GM19240 (cell line): ENCODE results near the gene GPR37L1.
A peak's percentile ranks its signal among the peaks of the same experiment; 100 is the strongest.

ENCODE experiments used
- DNase-seq: peaks from one replicate; pipeline ENCODE4 v3.0.0; 2011; ENCODE audit warnings: low spot score; ENCODE audit not compliant: insufficient read length

GPR37L1 gene

GRCh38 chr1:202154148-202154765, 31.5 kb downstream of the GPR37L1 start:
- no peak for DNase-seq

GRCh38 chr1:202154766-202155477, 32.2 kb downstream of the GPR37L1 start:
- DNase-seq = no peak

DNA sequence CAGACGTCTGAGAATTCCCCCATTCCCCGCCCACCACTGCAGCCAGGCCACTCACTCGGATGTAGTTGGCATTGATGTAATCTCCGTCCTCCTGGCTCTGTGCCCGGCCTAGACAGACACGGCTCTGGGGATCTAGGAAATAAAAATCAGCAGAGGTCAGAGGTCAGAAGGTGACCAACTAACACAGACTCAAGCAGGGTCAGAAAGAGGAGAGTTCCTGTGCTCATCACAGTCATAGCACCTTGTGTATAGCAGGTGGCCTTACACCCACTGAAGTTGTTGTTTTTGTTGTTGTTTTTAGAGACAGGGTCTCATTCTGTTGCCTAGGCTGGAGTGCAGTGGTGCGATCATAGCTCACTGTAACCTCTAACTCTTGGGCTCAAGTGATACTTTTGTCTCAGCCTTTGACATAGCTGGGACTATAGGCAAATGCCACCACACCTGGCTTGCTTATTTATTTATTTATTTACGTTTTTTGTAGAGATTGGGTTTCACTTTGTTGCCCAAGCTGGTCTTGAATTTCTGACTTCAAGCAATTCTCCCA, 32.8 kb downstream of the GPR37L1 start:
- no peak for DNase-seq

DNA sequence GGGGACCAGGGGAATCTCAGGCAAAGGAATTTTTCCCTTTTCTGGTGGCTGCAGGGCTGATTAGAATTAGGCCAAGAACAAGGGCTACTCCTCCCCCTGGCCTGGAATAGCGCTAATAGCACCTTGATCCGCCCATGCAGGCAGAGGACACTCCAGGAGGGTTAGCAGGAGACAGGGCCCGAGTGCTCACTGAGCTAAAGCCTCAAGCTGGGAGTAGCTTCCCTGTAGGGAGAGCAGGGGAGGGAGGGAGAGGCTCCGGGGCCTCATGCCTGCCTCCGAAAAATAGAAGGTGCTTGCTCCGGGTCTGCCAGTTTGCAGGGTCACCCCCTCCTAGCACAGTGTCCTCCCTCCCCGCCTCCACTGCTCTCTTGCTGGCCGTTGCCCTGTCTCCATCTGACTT, 33.9 kb downstream of the GPR37L1 start:
- no peak for DNase-seq

DNA sequence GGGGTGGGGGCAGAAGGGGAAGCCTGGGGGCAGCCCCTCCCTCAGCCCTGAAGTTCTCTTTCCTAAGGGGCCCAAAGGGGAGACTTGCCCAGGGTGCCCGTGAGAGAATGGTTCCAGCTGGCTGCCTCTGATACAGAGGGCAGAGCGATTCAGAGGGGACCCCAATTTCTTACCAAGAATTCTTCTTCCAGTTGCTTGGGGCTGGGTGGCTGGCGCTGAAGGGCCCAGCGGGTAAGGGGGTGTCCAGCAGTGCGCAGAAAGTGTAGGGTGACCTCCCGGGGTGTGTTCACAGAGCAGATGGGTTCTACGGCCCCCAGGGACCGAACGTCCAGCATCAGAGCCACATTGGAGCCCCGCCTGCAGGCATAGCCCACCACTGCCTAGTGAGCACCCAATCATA, 35.2 kb downstream of the GPR37L1 start:
- no peak for DNase-seq

- DNase-seq = no peak
Measured at GRCh38 chr1:202158810-202159533, 36.3 kb downstream of the GPR37L1 start.

DNA sequence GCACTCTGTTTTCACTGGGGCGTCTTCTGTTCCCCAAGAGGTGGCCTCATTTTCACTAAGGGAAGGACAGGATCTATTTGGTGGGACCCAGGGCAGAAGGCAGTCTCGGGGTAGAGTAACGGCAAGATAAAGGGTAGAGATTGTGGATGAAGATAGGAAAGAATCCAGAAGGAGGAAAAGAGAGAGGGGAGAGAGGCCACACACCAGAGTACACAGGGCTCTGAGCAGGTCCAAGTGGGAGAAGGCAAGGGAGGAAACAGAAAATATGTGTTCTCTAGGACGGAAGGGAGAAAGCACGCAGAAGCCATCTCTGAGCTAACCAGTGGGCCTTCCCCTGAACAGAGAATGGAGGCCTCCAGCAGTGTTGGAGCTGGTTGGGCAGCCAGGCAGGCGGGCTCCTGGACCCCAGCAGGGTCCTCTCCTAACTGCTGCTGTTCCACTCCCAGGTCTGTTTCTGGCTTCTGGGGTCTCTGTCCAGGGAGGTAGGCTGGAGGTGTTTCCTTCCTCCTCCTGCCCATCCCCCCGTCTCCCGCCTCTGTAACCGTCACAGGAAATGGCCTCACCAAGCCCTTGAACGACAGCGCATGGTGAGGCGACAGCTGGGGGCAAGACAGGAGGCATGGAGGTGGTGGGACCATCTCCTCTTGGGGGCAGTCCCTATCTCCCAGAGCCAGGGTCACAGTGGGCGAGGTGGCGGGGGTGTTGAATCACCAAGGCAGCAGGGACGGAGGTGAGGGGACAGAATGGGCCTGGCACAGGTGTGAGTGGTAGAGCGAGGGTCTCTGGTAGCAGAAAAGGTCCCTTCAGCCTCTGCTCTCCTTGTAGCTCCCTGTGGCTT, 37.0 kb downstream of the GPR37L1 start:
- no peak for DNase-seq

GRCh38 chr1:202160377-202160940, 37.7 kb downstream of the GPR37L1 start, which contains the start of gene PTPN7:
Gene PTPN7 (minus strand): TSS chr1:202160602. CDS start chr1:202159402, 1,200 bp downstream.
- DNase-seq = peak; percentile 80

GRCh38 chr1:202161151-202162046, 38.7 kb downstream of the GPR37L1 start:
- DNase-seq = no peak

DNA sequence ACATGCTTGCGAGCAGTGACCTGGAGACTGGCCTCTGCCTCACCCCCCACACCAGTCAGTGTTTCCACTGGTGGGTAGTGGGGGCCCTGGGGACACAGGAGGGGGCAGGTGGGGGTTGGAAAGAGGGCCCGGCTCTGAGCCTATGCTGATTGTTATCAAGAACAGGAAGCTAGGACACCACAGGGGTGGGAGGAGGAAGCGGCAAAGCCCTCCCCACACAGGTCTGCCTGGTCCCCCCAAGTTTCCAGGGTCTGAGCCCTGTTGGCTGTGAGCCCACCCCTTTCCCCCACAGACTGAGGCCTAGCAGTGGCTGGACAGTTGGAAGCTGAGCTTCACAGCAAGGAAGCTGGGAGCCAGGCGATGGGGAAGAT, 39.3 kb downstream of the GPR37L1 start:
- no peak for DNase-seq

DNA sequence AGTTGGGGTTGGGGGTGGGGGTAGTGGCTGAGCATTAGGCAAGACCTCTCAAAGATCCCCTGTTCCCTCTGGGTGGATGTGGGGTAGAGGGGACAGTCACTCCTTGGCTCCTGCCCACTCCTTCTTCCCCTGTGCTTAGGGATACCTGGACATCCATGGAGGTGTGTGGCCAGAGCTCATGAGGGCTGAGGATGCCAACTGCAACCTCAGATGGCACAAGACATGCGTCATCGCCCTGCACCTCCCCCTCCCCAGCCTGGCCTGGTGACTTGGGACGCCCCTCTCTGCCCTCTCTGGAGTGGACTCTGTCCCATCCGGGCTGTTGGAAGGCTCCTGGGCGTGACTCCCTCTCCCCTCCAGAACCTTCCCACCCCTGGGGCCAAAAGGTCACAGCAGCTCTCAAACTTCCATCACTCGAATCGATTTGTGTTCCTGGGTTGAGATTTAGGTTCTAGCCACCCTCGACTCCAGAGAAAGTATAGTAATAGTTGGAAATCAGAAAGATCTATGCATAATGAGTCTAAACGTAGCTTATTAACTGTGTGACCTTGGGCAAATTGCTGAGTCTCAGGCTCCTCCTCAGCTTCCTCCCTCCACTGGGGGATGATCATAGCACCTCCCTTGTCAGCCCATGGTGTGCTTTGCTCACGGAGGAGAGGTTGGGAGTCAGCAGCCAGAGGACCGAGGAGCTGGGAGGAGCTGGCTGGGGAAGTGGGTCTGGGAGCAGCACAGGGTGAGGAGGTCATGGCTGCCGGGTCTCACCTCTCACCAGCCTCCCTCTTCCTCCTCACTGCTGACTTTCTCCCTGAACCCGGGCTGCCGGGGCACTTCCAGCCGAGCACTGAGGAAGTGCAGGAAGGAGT, 39.9 kb downstream of the GPR37L1 start:
- DNase-seq = no peak

GRCh38 chr1:202163281-202164270, 40.9 kb downstream of the GPR37L1 start:
- no peak for DNase-seq

DNA sequence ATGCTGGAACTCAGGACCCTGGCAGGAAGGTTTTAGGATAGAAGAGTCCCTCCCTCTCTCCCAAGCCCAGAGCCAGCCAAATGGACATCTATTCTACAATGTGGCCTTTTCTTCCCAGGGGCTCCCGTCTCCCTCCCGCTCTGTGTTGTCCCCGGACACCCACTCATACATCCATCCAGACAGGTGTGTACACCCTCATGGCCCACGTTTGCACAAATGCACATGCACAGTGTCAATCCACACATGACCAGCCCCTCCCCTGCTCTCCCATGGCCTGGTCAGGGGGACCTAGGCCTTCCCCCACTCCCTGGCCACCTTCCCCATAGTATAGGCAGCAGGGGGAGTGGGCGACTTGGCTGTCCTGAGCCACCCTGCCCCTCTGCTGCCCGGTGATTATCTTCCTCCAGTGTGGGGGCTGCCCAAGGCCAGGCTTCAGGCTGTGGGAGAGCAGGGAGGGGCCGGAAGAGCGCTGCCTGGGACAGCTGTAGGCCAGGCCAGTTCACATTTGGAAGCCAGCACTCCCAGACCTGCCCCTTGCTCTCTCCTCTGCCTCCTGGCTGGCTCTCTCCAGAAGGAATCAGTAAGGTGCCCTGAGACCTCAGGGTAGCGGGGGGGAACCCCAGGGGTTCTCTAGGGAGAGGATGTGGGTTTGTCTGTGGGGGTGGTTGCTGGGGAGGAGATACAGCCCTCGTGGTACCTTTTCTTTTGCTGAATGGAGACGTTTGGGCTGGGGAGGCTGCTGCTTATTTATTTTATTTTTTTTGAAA, 41.7 kb downstream of the GPR37L1 start:
- no peak for DNase-seq

GRCh38 chr1:202165267-202165941, 42.7 kb downstream of the GPR37L1 start:
- DNase-seq = no peak

- no peak for DNase-seq
Measured at GRCh38 chr1:202165942-202166843, 43.5 kb downstream of the GPR37L1 start.
